Upper lobe of right lung (tissue), 1 donor: Measurements from ENCODE around the gene MB. TPM values are rescaled to one million over a fixed set of nuclear protein-coding genes. Genes with fewer than 3 reads are reported as not detected.

ENCODE experiments used
- ATAC-seq: fragments of 200-7000 bp; cut with Tn5 transposase; one replicate; pipeline ENCODE4 v1.9.1; 2020; ENCODE audit warnings: mild to moderate bottlenecking, moderate library complexity
- DNase-seq: peaks from one replicate; pipeline ENCODE4 v3.0.0-alpha.2; 2020
- H3K27ac ChIP-seq: fragments of 200-600 bp; one replicate; pipeline ENCODE4 v1.8.0; 2022
- H3K27me3 ChIP-seq: fragments of 200-600 bp; one replicate; pipeline ENCODE4 v1.8.0; 2022; ENCODE audit warnings: mild to moderate bottlenecking
- H3K36me3 ChIP-seq: fragments of 200-600 bp; one replicate; pipeline ENCODE4 v1.8.0; 2022
- H3K4me1 ChIP-seq: fragments of 200-600 bp; one replicate; pipeline ENCODE4 v1.8.0; 2022
- H3K4me3 ChIP-seq: fragments of 200-600 bp; one replicate; pipeline ENCODE4 v1.8.0; 2022; ENCODE audit warnings: mild to moderate bottlenecking
- H3K9me3 ChIP-seq: fragments of 200-600 bp; one replicate; pipeline ENCODE4 v1.8.0; 2022
- intact Hi-C: fragments of 100-400 bp; cut with DNase I; formaldehyde crosslinking; loops from one replicate; pipeline ENCODE4 v1.11.0; 2022
- total RNA-seq: library from RNA; stranded (reverse); fragmentation: NEBNext Ultra II Directional; extraction: Animal tissue kit (Norgen Biotek cat#: 25700); gene quantifications from one replicate; pipeline ENCODE4 v1.2.1, GENCODE V29; 2021
- TF ChIP-seq, protein P1 (sequence below): fragments of 200-600 bp; IDR thresholded peaks from one replicate; pipeline ENCODE4 v1.8.0; 2022; ENCODE audit warnings: antibody characterized with exemption
- donor health status: DM: no; HTN: yes; CAD: no; lungs with severe emphysema.

The MB gene
- total RNA-seq, 1 donor from 2014 or later: 2.2 TPM

DNA sequence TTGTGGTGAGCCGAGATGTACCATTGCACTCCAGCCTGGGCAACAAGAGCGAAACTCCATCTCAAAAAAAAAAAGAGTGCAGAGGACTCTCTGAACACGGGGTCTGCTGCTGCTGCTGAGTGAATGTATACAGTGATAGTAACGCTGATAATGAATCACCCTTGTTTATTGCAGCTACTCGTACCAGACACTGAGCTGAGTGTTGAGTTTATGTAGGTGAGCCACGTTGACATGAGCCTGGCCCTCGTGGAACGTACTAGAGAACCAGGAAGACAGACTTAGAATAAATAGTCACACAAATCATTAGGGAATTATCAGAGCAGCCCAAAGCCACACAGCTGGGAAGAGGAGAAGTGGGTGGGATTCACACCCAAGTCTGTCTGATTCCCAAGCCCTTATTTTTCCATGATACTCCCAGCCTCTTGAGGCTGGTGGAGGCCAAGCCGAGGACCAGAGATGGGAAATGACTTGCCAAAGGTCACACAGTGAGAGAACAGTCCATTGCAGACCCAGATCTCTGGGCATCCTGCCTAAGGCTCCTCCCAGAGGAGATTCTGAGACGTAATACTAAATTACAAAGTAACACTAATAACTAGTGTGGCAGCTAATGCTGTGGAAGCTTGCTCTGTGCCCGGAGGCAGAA, 34.8 kb downstream of the MB start:
- Histone ChIP-seq H3K36me3 (no peaks in the 10 kb centered on the region), H3K27ac (no peak overlapping the region), H3K4me1 (no peaks in the 10 kb centered on the region), H3K27me3 (no peaks in the 10 kb centered on the region), H3K9me3 (no peaks in the 10 kb centered on the region), H3K4me3 (no peak overlapping the region)
- TF ChIP-seq, protein P1, sequence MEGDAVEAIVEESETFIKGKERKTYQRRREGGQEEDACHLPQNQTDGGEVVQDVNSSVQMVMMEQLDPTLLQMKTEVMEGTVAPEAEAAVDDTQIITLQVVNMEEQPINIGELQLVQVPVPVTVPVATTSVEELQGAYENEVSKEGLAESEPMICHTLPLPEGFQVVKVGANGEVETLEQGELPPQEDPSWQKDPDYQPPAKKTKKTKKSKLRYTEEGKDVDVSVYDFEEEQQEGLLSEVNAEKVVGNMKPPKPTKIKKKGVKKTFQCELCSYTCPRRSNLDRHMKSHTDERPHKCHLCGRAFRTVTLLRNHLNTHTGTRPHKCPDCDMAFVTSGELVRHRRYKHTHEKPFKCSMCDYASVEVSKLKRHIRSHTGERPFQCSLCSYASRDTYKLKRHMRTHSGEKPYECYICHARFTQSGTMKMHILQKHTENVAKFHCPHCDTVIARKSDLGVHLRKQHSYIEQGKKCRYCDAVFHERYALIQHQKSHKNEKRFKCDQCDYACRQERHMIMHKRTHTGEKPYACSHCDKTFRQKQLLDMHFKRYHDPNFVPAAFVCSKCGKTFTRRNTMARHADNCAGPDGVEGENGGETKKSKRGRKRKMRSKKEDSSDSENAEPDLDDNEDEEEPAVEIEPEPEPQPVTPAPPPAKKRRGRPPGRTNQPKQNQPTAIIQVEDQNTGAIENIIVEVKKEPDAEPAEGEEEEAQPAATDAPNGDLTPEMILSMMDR: no peak
- no peak for DNase-seq
- intact Hi-C loops: loop anchor here (5.0 to 10.0 kb wide), 2 partner anchors 150 to 228 kb away; no protein-coding TSS in a partner anchor
- ATAC-seq: no peak

DNA sequence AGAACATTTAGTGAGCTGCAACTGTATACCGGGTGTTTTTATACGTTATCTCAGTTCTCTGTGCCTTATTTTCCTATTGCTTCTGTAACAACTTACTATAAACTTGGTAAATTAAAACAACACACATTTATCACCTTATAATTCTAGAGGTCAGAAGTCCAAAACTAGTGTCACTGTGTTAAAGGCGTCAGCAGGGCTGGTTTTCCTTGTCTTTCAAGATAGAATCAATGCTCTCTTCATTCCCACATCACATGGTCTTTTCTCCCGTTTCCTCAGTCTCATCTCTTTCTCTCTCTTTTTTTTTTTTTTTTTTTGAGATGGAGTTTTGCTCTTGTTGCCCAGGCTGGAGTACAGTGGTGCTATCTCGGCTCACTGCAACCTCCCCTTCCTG, 36.1 kb downstream of the MB start:
- DNase-seq: no peak
- H3K36me3 ChIP-seq: no peaks in the 10 kb centered on the region
- H3K27me3 ChIP-seq: no peaks in the 10 kb centered on the region
- TF ChIP-seq, protein P1: no peak
- no peak overlapping the region for H3K4me3 ChIP-seq
- H3K27ac ChIP-seq: no peak overlapping the region
- H3K9me3 ChIP-seq: no peaks in the 10 kb centered on the region
- intact Hi-C loops: loop anchor here (5.0 to 10.0 kb wide), 2 partner anchors 149 to 226 kb away; no protein-coding TSS in a partner anchor
- ATAC-seq: no peak
- no peaks in the 10 kb centered on the region for H3K4me1 ChIP-seq

DNA sequence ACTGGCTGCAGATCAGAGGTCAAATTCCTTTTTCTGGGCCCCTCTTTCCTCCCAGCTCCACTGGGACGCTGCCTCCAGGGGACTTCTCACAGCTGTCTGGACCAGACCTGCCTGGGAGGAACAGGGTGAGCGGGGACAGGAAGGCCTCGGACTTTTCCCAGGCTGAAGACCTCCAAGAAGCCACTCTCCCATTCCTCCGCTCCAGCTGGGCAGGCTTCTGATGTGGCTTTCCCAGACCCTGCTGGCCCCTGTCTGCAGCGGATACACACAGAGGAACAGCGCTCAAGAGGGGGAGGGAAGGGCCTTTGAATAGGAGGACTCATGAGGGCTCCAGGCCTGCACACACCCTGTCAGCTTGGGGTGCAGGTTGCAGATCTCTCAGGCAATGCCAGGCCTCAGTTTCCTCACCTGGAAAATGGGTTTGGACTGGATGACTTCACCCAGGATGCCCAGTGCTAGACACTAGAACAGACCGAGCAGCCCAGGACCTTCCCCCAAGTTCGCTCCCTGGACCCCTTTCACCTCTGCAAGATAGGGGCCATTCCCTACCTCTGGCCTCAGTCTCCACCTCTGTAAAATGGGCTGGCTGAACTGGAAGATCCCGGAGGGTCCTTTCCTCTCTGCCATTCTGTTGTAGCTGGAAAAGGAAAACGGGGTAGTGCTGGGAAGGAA, 36.6 kb downstream of the MB start:
- Histone ChIP-seq H3K9me3 (no peaks in the 10 kb centered on the region), H3K4me3 (no peak overlapping the region), H3K27ac (no peak overlapping the region), H3K36me3 (no peaks in the 10 kb centered on the region), H3K27me3 (no peaks in the 10 kb centered on the region), H3K4me1 (no peaks in the 10 kb centered on the region)
- TF ChIP-seq, protein P1: no peak
- intact Hi-C loops: loop anchor here (5.0 to 10.0 kb wide), 2 partner anchors 148 to 226 kb away; no protein-coding TSS in a partner anchor
- no peak for DNase-seq
- ATAC-seq: no peak

DNA sequence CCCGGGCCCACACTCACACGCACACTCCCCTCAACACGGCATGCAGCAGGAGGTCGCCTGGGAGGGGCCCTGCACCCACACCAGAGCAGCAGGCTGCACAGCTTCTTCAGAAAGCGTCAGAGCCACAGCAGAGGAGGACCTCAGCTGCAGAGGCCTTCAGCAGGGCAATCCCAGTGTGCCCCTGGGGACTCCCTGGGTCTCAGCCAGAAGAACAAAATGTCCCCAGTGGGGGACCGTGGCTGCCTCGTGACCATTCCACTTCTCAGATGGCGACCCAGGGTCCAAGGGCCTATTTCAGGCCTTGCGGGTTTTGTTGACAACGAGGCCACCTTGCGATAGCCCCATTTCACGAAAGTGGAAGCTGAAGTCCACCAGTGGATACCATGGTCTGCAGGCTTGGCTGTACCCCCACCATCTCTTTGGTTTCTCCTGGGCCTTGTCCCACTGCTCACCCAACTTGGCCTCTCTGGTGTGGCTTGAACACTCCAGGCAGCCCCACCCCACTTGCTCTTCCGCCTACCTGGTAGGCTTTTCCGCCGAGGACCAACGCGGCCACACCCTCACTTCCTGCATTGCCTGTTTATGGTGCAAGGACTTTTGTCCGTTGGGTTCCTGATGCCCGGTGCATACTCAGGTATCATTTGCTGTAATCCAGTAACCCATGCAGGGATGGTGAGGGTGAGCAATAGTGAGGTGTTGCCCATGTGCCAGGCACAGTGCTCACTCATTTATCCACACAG, 38.1 kb downstream of the MB start:
- TF ChIP-seq, protein P1: no peak
- no peaks in the 10 kb centered on the region for H3K9me3 ChIP-seq
- no peak overlapping the region for H3K27ac ChIP-seq

DNA sequence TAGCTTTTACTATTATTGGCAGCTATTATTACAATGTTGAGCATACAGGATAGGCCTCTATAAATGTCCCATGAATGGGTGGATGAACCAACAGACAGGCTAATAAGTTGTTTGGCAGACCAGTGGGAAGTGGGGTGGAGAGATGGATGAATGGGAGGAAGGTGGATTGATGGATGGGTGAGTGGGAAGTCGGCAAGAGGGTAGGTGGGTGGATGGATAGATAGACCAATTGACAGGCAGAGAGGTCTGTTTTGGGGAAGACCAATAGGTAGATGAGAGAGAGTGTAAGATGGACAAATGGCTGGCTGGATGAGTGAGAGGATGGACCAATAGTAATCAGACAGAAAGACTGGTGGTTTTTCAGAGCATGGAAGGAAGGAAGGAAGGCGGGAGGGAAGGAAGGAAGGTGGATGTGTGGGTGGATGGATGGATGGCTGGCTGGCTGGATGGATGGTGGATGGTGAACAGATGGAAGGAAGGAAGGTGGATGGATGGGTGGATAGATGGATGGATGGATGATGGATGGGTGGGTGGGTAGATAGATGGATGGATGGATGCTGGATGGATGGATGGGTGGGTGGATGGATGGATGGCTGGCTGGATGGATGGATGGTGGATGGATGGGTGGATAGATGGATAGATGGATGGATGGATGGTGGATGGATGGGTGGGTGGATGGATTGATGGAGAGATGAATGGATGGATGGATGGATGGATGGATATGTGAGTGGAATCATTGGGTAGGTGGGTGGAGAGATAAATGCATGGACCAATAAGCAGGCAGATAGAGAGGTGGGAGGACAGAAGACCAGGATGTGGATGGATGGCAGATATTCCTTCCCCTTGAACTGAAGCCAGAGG, 39.1 kb downstream of the MB start:
- DNase-seq: no peak
- Histone ChIP-seq H3K27ac (no peak overlapping the region), H3K4me3 (no peak overlapping the region), H3K27me3 (no peaks in the 10 kb centered on the region), H3K9me3 (no peaks in the 10 kb centered on the region), H3K36me3 (no peaks in the 10 kb centered on the region), H3K4me1 (no peaks in the 10 kb centered on the region)
- TF ChIP-seq, protein P1: no peak
- intact Hi-C loops: no loop called here
- ATAC-seq: no peak

More for the DNA sequence above, 38.1 kb downstream of the MB start:
- DNase-seq (no peak), ATAC-seq (no peak)
- no peaks in the 10 kb centered on the region for H3K27me3 ChIP-seq
- H3K4me3 ChIP-seq: no peak overlapping the region
- intact Hi-C loops: no loop called here
- no peaks in the 10 kb centered on the region for H3K4me1 ChIP-seq
- no peaks in the 10 kb centered on the region for H3K36me3 ChIP-seq
